Panc1 (cell line): ENCODE results near the gene PPP4R3A.

Experiments used
- POLR2AphosphoS5 ChIP-seq: IDR thresholded peaks from 2 replicates; pipeline ENCODE4 v1.6.1; 2012; ENCODE audit warnings: mild to moderate bottlenecking, low read depth, low read length, moderate library complexity
- SIN3A ChIP-seq: IDR thresholded peaks from 2 replicates; pipeline ENCODE4 v1.6.1; 2012; ENCODE audit warnings: low read depth, mild to moderate bottlenecking, low read length, moderate library complexity, borderline replicate concordance; ENCODE audit not compliant: insufficient read depth
- TF ChIP-seq, protein P1 (sequence below): fragments of 450-650 bp; IDR thresholded peaks from 2 replicates; pipeline ENCODE4 v1.5.1; 2017; ENCODE audit warnings: mild to moderate bottlenecking

DNA sequence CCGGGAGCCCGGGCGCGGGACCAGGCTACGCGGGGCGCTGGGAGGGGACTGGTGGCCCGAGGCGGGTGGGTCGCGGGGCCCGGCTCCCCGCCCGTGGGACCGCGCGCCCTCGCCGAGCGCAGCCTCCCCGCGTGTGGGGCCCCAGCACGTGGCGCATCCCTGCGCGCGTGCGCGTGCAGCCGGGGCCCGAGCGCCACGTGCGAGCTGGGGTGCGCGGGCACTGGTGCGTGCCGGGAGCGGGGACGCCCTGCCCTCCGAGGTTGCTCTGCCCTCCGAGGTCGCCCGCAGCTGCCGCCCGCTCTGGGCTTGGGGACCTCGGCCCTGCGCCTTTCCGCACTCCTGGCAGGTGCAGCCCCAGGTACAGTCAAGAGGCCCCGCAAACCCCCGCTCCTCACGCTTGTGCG lies 92.1 kb downstream of the PPP4R3A start:
- TF ChIP-seq, protein P1, sequence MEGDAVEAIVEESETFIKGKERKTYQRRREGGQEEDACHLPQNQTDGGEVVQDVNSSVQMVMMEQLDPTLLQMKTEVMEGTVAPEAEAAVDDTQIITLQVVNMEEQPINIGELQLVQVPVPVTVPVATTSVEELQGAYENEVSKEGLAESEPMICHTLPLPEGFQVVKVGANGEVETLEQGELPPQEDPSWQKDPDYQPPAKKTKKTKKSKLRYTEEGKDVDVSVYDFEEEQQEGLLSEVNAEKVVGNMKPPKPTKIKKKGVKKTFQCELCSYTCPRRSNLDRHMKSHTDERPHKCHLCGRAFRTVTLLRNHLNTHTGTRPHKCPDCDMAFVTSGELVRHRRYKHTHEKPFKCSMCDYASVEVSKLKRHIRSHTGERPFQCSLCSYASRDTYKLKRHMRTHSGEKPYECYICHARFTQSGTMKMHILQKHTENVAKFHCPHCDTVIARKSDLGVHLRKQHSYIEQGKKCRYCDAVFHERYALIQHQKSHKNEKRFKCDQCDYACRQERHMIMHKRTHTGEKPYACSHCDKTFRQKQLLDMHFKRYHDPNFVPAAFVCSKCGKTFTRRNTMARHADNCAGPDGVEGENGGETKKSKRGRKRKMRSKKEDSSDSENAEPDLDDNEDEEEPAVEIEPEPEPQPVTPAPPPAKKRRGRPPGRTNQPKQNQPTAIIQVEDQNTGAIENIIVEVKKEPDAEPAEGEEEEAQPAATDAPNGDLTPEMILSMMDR = no peak
- TF ChIP-seq POLR2AphosphoS5 (no peak), SIN3A (no peak)
